Lung microvascular endothelial cell (primary cell): ENCODE results near the gene CRTAP. TPM values are rescaled to one million over a fixed set of nuclear protein-coding genes. Genes with fewer than 3 reads are reported as not detected.
"Not testable (repeated sequence)": the region's sequence is repeated elsewhere in the genome, so short reads cannot be mapped to it uniquely, and the experiment has no call there.

Source experiments
- DNase-seq, 2 donors: peaks; one replicate each; pipeline versions ENCODE4 v3.0.0 to v3.0.0-alpha.2; 2010; ENCODE audit warnings: low read depth in 2 of 2
- total RNA-seq: library from RNA; depleted of rRNA; stranded (reverse); fragments of >200 nt; gene quantifications from 2 replicates; pipeline ENCODE4 v1.2.1, GENCODE V29; 2014

CRTAP gene
- total RNA-seq, 1 donor from 2014 or later, result 124 TPM

DNA sequence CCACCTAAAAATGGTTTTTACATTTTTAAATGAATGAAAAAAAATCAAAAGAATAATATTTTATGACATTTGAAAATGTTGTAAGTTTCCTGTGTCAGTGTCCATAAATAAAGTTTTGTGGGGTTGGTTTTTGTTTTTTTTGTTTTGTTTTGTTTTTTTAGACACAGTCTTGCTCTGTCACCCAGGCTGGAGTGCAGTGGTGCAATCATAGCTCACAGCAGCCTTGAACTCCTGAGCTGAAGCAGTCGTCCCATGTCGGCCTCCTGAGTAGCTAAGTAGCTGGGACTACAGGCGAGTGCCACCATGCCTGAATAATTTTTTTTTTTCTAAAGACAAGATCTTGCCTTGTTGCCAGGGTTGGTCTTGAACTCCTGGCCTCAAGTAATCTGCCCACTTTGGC is 14.1 kb upstream of the CRTAP start:
- DNase-seq, result no peak

DNA sequence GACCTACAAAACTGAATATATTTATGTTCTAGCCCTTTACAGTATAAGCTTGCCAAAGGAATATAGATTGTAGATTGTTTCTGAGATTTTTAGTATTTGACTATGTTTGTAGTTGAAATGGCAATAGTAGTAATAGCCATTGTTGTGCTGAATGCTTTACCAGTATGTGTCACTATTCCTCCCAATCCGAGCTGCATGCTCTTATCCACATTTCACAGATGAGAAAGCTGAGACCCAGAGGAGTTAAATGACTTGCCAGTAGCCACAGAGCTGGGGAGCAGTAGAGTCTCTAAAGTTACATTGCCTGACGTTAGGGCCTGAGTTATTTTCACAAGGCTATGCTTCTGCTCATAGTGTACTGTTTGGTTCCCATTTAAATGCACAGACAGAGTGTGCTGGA is 13.6 kb upstream of the CRTAP start:
- DNase-seq, result no peak

DNA sequence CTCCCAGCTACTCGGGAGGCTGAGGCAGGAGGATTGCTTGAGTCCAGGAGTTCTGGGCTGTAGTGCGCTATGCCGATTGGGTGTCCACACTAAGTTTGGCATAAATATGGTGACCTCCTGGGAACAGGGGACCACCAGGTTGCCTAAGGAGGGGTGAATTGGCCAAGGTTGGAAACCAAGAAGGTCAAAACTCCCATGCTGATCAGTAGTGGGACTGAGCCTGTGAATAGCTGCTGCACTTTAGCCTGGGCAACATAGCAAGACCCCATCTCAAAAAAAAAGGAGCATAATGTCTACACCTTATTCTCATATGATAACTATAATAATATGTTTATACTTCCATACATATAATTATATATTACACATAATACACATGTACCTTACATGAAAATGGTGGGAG is 10.8 kb upstream of the CRTAP start:
- no peak for DNase-seq

DNA sequence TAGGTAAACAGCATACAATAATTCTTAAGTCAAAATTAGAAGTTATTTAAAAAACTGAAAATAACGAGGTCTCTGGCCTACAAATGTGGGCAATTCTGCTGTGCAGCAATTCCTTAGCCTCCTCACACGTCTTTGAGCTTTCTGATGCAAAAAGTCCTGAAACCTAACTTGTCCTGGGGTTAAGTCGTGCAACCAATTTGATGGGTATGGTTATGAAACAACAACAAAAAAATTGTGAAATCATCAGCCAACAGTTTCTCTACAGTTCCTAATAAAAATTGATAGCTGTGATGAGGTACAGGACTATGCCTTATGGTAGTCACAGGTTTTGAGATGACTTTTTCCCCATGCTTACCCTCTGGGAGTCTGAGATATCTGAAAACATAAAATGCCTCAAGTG is 10.3 kb upstream of the CRTAP start:
- DNase-seq, result no peak

DNA sequence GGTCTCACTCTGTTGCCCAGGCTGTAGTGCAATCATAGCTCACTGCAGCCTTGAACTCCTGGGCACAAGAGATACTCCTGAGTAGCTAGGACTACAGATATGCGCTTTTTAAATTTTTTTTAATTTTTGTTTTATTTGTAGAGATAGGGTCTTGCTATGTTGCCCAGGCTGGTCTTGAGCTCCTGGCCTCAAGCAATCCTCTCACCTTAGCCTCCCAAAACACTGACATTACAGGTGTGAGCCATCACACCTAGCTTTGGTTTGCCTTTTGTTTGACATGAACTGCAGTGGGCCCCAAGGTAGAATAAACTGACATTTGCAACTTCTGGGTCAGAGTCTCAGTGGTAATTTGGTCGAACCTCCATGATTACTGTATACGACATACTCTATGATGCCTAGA is 9.0 kb upstream of the CRTAP start:
- no peak for DNase-seq

DNA sequence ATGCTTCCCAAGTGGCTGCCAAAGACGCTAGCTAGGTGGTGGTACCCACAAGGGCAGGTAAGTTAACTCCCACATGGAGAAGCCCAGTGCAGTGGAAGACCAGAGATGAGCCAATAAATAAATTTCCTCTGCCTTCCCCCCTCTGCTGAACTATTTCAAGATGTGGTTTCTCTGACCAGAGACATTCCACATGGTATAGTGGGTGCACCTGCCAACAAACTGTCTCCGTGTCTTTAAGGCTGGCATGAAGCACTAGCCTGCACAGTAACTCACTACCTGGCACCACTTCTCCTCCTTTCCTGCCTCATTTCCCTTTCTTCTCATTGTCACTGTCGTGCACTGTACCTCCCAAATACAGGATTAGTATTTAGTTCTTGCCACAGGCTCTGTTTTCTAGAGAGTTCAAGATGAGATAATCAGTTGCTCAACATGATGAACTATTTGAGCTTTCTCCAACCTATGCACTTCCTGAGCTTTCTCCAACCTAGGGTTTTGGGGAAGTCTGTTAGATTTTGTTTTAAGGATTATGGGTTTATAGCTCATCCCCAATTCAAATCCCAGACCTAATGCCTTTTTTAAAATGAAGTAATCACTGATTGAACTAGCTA is 8.4 kb upstream of the CRTAP start:
- no peak for DNase-seq

DNA sequence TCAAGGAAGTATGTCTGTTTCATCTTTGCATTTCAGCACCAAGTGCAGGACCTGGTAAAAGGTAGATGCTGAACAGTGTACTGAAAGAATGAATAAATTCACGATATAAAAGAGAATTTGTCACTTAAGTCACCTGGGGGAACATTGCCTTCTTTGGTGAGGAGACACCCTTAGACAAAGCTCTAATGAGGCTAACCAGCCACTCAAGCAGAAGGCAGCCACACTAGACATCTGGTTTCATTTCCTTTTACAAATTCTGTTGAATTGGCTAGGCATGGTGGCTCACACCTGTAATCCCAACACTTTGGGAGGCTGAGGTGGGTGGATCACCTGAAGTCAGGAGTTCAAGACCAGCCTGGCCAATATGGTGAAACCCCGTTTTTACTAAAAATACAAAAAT is 7.0 kb upstream of the CRTAP start:
- DNase-seq, result not testable (repeated sequence)

DNA sequence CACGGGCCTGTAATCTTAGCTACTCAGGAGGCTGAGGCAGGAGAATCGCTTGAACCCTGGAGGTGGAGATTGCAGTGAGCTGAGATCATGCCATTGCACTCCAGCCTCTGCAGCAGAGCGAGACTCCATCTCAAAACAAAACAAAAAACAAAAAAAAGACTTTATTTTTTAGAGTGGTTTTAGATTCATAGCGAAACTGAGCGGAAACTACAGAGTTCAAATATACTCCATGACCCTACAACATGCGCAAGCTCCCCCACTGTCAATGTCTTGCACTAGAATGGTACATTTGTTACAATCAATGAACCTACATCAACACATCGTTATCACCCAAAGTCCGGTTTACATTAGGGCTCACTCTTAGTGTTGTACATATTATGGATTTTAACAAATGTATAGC is 2.2 kb upstream of the CRTAP start:
- DNase-seq, result no peak

DNA sequence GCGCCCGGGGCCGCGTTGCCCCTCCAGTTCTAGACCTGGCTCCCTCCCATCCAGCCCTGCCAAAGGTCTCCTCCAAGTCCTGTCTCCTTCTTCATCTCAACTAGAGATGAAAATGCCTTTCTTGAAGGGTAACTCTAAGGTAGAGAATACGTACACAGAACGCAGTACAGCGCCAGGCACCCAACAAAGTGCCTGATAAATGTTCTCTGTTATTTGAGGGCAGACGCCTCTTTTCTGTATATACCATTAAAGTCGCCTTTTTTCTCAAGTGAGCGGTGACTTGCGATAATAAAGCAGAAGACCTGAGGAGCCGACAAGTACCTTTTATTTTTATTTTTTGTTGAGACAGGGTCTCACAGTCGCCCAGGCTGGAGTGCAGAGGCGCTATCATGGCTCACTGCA is 809 bp downstream of the CRTAP start:
- no peak for DNase-seq

DNA sequence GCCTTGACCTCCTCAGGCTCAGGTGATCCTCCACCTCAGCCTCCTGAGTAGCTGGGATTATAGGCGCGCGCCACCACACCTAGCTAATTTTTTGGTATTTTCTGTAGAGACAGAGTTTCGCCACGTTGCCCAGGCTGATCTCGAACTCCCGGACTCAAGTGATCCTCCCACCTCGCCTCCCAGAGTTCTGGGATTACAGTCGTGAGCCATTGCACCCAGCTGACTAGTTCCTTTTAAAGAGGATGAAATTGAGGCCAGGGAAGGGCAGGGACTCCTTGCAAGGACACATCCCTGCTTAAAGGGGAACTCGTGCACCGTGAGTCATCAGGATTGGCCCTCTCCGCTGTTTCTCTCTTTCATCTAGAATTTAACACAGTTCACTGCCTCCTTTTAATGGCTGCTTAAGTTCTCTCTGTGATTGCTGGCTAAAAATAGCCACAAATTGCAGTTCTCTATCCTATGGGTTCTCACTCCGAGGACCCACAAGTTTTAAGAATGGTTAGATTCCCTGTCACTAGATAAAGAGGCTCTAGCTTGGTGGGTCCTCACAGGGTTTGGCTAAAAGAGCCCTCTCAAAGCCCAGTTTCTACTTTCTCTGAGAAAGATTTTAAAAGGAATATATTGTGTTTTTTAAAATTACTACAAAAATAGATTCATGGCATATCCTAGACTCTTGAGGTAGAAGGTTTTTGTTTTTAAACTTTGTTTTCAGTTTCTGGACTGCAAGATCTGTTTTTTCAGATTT is 1.4 kb downstream of the CRTAP start:
- peak in 1 of 2 donors; percentile 73 for DNase-seq

DNA sequence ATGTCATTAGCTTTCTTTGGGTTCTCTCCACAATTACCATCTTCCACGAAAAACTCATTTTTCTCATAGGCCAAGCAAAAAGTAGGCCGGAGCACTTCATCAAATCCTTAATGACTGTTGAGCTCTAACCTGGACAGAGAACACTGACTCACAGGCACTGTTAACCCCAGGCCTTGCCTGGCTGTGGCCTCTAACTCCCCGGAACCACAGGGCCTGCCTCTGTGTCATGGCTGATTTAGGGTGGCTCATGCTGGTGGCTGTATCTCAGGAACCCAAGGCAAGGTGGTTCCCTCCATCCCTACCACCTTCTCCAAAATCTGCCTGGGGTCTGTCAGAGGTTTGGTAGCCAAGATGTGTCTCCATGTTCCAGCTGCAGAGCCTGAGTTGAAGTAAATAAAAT is 3.6 kb downstream of the CRTAP start:
- DNase-seq, result no peak

DNA sequence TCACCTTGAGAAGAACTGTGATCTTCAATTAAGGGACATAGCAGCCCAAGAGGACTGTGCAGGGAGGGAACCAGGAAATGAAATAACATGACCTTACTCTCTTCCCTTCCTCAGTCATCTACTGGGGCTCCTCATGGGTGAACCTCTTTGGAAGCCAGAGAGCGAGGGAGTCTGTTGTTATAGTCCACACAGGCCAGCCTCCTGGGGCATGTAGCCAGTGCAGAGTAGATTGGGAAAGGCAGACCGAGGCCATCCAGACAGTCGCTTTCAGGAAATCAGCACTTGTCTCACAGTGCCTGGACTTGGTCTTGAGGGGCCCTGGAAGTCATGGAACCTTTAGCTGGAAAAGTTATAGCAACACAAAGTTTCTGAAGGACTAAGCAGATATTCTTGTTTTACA is 6.1 kb downstream of the CRTAP start:
- no peak for DNase-seq

DNA sequence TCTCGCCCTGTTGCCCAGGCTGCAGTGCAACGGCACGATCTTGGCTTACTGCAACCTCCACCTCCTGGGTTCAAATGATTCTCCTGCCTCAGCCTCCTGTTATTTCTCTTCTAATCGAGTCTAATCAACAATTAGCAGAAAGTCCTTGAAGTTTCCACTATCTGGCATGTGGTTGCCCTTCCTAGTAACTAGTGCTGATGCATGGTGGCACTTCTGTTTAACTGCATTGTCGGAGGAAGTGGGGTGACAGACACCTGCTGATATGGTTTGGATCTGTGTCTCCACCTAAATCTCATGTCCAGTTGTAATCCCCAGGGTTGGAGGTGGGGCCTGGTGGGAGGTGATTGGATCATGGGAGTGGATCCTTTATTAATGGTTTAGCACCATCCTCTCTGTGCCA is 9.2 kb downstream of the CRTAP start:
- no peak for DNase-seq

DNA sequence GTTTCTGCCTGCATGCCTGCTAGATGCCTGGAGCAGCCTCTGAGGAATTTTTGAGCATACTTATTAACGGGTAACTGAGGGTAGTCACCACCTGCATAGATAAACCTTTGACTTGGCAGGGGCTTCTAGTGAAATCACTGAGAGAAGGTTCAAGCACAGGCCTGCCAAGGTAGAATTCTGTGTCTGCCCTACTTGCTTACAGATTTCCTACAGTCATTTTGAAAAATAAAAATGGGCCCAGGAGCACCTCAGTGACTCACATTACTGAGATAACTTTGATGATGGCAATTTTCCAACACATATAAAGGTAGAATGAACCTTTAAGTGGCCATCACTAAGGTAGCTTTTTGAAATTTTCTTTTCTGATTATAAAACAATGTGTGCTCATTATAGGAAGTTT is 10.8 kb downstream of the CRTAP start:
- DNase-seq, result no peak

DNA sequence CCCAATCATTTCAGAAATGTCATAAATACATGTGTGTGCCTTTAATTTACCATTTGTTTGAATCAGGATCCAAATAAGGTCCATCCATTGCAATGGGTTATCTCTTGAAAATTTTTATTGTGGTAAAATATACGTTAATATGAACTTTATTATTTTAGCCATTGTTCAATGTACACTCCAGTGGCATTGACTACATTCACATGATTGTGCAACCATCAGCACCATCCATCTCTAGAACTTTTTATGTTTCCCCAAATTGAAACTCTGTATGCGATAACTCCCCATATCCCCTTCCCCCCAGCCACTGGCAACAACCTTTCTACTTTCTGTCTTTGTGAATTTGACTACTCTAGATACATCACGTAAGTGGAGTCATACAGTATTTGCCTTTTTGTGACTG is 12.0 kb downstream of the CRTAP start:
- no peak for DNase-seq

DNA sequence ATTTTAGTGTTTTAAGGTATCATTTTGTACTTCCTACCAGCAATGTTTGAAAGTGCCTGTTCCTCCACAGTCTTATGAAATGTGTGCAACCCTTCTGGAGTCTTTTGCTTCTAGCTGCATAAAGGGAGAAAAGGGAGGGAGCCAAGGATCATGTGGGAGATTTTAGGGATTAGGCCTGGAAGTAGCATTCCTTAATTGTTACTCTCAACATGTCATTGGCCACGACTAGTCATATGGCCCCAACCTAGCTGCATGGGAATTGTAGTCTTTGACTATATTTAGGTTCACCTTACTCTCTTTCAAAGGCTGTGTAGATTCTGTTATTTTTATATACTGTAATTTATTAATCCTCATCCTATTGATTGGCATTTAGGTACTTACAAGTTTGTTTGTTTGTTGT is 14.9 kb downstream of the CRTAP start:
- DNase-seq, result no peak

DNA sequence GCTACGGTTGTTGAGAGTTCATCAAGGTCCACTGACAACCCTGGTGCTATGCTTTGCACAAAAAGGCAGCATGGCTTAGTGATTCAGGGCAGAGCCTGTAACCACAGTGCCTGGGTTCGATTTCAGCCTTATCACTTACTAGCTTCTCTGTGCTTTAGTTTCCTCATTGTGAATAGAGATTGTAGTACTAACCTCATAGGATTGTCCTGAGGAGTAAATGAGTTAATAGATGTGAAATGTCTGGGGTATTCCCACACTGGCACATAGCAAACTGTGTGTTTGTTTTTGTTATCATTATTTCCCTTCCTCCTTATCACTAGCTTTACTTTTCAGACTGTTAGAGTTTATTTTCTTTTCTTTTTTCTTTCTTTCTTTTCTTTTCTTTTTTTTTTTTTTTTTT is 16.3 kb downstream of the CRTAP start:
- DNase-seq, result no peak

DNA sequence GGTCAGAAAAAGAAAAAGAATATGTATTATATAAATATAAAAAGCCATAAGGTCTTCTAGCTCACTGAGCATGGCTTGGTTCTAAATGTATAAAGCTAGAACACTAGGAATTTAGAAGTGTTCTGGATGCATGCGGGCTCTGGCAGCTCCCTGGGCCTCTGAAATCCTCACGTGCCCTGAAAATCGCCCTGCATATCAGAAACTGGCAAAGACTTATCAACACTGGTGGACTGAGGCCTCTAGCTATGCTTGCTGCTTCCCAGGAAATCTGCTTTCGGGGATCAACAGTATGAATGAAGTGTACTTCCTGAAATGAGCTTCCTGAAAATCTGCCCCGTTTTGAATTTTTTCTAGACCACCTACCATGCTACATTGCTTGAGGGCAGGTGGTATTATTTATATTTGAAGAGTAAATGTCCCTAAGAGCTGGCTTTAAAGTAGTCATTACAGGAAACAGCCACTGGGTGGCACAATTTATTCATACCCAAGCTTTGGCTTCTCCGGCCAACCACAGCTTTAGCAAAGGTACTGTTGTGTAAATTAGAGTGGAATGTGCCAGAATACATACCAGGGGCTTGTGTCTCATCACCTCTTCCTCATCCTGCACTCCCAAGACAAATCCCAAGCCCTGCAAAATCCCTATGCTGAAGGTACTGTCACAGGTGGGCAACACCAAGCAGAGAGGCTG is 17.7 kb downstream of the CRTAP start:
- DNase-seq, result peak; percentile 77 to 84

DNA sequence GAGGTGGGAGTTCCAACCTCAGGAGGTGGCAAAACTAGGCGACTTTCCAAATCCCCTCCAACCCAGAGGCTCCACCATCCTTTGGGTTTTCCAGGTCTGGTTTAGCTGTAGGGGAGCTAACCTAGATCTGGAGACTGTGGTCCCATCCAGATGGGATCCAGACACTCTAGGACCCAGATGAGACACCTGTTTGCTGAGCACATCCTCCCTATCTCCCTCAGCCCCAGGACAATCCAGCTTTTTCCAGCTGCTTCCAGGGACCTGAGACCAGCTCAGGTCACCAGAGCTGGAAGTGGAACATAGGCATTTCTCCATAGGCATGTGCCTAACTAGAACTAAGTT is 18.2 kb downstream of the CRTAP start:
- DNase-seq, result no peak

DNA sequence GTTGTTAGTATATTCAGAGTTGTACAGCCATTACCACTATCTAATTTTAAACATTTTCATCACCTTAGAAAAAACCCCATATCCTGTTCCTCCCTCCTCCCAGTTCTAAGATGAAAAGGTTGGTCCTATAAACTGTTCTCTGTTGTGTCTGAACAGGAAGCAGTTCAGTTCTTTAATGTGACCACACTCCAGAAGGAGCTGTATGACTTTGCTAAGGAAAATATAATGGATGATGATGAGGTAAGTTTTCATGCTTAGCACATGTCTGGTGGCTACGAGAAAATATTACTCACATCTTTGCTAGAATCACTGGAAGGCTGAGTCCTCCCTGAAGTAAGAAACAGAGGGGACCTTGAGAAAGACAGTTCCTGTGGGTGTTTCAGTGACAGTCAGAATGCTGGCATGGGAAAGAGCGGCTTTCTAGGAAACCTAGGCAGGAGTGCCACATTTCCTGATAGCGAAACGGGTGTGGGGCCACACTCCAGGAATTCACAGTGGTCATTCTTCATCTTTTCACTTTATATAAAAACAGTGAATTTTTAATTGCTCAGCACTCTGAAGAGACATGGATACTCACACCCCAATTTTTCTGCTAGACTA is 20.3 kb downstream of the CRTAP start:
- DNase-seq, result peak in 1 of 2 donors; percentile 78

DNA sequence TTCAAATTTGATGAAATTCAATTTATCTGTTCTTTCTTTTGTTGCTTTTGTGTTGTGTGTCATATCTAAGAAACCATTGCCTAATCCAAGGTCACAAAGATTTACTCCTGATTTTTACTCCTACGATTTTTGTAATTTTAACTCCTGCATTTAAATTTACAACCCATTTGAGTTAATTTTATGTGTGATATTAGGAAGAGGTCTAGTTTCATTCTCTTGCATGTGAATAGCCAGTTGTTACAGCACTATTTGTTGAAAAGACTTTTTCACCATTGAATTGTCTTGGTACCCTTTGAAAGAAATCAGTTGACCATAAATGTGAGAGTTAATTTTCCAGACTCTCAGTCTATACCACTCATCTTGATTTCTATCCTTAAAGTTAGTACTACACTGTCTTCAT is 23.9 kb downstream of the CRTAP start:
- no peak for DNase-seq

DNA sequence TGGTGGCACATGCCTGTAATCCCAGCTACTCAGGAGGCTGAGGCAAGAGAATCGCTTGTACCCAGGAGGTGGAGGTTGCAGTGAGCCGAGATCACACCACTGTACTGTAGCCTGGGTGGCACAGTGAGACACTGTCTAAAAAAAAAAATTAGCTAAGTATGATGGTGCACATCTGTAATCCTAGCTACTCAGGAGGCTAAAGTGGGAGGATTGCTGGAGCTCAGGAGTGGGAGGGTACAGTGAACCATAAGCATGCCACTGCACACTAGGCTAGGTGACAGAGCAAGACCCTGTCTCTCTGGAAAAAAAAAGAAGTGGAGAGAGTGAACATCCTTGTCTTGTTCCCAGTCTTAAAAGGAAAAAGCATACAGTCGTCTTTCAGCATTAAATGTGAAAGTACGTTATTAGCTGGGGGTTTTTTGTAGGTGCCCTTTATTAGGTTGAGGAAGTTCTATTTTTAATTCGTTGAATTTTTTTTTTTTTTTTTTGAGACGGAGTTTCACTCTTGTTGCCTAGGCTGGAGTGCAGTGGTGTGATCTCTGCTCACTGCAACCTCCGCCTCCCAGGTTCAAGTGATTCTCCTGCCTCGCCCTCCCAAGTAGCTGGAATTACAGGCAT is 25.3 kb downstream of the CRTAP start:
- not testable (repeated sequence) for DNase-seq
